DMS 273 (cell line): ENCODE results near the gene SERBP1.
A peak's percentile ranks its signal among the peaks of the same experiment; 100 is the strongest.
"Not testable (repeated sequence)": the region's sequence is repeated elsewhere in the genome, so short reads cannot be mapped to it uniquely, and the experiment has no call there.

Source experiments
- DNase-seq: peaks from one replicate; lab custom pipeline; 2025; ENCODE audit not compliant: unreplicated experiment; lab: John Stamatoyannopoulos, UW

SERBP1 gene

DNA sequence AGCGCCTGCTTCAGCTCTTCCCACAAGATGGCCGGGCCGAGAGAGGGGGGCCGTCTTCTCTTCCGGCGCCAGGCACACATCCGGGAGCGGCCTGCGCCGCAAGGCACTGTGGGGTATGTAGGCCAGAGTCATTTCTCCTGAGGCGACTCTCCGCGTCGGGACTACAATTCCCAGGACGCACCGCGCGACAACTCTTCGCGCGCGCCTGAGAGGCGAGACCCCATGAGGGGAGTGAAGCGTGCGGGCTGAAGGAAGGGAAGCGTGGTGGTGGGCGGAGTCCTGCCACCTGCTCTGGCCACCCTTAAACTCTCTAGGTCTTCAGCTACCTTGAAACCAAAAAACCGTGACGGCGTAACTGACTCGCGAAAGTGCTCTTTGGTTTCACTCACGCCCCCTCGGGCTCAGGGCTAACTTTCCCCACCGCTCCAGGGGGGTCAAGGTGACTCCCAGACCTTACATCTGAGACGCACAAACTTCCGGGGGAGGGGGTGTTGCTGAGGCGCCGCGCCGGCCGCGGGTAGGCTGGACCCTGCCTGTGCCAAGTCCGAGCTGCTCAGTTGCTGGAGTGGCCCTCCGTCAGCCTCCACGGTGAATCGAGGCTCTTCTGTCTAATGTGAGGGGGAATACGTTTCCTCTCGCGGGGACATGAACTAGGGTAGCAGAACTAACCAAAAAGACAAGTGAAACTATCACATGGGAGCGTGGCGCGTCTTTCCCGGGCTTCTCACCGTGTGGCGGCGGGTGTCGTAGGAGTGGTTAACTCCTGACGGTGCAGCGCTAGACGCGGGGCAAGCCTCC, at the start of gene SERBP1:
Gene SERBP1 (minus strand): TSS at position 45 of the 798 bp plus-strand sequence. CDS start 102 bp downstream, outside the sequence.
- DNase-seq = peak; percentile 99

DNA sequence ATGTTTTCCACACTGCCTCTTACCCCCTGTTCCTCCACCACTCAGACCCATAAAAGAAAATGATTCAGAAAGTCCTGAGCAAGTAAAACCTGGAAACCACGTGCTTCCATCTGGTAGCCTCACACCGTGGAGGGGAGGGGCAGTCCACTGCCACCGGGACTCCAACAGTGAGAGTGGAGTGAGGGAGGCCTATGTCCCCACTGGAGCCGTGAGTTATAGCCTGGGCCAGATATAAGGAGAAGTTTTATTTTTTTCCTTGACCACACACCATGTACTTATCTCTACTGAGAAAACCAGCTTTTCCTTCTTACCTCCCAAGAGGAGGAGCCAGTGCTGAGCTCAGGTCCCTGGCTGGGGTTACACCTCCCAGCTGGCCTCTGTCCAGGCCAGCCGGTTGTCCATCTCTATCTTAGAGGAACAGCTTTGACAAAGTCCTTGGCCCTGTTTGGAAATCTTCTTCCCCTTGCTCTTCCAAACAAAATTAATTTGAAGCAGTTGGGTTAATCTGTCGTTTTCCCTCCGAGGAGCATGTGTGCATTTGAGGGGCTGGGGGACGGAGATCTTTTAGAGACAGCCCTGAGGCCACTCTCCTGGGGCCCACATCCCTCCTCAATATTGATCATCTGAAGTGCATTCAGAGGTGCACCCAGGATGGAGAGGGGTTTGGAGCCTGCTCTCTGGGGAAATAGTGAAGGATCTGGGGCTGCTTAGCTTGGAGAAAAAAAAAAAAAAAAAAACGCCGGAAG, 49.1 kb upstream of the SERBP1 start:
- DNase-seq = peak; percentile 69

DNA sequence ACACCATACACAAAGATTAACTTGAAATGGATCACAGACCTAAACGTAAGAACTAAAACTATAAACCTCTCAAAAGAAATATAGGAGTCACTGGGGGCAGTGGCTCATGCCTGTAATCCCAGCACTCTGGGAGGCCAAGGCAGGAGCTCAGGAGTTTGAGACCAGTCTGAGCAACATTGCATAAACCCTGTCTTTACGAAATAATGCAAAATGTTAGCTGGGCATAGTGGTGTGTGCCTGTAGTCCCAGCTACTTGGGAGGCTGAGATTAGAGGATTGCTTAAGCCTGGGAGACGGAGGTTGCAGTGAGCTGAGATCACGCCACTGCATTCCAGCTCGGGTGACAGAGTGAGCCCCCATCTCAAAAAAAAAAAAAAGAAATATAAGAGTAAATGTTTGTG, 46.7 kb upstream of the SERBP1 start:
- DNase-seq = no peak

- DNase-seq = no peak
Observed at GRCh38 chr1:67476006-67476482, 45.8 kb upstream of the SERBP1 start.

DNA sequence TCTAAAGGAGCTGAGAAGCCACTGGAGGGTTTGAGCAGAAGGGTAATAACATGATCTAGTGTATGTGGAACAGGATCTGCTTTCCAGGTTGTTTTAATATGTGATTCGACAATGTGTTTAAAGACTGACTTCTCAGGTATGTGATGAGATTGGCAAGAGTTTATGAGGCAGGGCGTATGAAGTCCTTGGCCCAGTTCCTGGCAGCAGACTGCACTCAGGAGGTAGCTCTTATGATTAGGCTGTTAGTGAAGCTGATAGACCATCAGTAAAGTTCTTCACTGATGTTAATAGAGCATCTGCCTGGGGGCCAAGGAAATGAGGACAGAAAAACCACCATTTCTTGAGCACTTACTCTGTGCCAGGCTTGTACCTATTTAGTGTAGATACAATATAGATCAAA, 41.9 kb upstream of the SERBP1 start:
- no peak for DNase-seq

GRCh38 chr1:67469431-67469830, 39.2 kb upstream of the SERBP1 start:
- DNase-seq = no peak

DNA sequence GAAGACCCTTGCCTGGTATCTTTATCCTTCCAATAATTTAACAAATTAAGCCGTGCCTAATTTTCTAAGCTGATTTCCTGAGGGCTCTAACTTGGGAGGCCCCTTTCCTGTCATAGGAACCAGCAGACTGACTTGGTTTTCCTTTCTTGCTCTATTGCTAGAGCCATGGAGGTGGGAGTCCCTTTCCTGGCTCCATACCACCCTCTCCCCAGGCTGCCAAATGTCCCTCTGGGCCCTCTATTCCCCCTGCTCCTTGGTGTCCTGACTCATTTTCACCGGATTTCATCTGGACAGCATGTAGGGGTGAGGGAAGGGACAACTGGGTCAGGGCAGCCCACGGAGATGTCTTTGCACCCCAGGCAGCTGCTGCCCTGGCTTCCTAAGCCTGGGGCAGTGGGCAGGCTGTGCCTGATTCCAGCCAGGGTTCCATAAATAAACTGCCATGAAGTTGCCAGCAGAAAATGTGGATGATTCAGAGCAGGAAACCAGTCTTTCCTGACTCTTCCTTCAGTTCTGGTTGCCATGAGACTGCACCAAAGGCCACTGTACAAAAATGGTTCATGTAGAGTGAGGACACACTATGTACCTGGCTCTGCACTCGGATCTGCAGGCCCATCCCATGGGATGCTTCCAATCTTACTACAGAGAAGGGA, 38.0 kb upstream of the SERBP1 start:
- DNase-seq = no peak

- no peak for DNase-seq
Observed at GRCh38 chr1:67465375-67465774, 35.2 kb upstream of the SERBP1 start.

DNA sequence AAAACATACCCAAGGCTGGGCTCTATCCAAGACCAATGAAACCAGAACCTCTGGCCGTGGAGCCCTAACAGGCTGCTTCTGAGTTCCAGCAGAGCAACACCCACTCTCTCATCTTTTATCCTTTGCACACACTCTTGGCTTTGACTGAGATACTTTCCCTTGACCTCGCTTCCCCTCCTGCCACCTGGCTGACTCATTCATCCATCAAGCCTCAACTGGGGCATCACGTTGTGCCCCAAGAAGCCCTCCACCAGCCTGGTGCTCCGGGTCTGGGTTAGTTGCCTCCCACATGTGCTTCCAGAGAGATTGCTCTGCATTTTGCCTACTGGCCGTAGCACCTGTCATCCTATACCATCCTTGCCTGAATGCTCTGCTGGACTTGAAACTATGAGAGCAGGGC, 34.5 kb upstream of the SERBP1 start:
- DNase-seq = no peak

GRCh38 chr1:67464058-67464457, 33.9 kb upstream of the SERBP1 start:
- no peak for DNase-seq

DNA sequence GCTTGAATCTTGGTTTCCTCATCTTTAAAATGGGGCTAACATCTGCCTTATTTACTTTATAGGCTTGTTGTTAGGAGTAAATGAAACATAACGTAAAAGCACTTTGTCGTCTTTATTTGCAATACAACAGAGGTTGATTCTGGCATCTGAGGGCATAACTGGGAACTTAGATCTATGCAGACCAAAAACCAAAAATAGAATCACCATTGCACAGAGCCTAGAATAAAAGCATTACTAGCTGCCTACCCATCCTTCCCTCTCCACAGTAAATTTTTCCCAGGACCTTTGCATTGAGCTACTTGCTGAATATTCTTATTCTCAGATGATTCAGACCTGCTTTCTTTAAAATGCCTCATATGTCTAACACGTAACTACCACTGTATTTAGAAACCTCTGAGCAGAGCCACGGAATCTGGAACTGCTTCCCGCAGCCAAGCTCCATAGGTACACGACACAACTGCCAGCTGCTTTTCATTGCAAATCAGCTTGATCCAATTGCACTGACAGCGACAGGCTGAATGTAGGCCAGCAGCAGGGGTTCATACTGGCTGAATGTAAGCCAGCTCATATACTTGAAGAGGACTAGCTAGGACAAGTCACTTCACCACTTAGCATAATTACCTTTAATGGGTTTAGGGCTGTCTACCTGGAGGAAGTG, 33.2 kb upstream of the SERBP1 start:
- DNase-seq = peak; percentile 56

DNA sequence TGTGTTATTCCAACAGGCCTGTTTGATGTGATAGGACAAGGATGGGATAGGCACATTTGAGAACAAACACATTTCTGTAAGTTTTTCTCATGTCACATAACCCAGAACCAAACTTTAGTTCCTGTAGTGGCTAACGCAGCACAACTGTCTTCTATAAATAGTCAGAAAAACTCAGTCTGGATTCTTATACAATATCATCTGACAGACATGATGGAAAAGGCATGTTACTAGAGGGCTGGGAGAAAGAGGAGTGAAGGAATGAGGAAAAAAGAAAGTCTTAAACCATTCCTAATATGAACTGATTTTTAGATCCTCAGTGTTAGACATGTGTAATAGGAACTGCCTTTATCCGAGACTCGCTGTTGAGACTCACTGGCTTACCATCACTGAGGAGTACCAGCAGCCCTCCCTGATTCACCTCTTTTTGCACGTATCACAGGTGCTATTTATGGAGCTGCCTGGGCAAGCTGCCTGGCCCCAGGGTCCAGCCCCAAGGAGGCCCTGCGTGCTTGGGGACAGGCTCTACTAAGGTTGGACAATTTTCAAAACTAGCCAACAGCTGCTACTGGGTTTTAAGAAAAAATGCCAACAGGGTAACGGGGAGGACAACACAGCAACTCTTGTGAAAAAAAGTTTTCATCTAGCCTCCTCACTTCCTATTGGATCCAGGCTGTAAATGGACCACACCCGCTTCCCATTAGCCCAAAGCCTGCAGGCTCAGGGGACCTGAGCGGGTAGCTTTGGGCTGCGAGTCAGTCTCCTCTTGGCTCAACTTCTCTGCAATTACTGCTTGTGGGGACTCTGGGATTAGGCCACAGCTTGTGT, 30.7 kb upstream of the SERBP1 start:
- no peak for DNase-seq

- DNase-seq = no peak
Observed at GRCh38 chr1:67459068-67459467, 28.9 kb upstream of the SERBP1 start.

- DNase-seq = no peak
Observed at GRCh38 chr1:67458663-67459062, 28.5 kb upstream of the SERBP1 start.

- no peak for DNase-seq
Observed at GRCh38 chr1:67457247-67457646, 27.0 kb upstream of the SERBP1 start.

DNA sequence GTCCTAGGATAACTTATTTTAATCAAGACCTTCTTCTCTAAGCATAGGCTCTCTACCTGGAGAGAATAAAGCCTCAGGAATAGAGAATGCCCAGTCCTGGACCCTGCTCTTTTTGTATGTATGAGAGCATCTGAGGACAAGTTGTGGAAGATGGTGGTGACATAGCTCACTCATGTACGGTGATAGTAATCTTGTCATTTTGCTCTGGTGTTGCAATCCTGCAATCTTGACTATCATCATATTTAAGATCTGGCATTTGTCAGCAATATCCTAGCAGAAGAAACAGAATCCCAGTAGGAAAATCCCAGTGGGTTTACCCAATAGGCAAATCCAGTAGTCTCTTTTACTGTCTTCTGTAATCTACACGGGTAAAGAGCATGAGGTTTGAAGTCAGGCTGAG, 21.6 kb upstream of the SERBP1 start:
- no peak for DNase-seq

GRCh38 chr1:67451356-67451755, 21.2 kb upstream of the SERBP1 start:
- no peak for DNase-seq

DNA sequence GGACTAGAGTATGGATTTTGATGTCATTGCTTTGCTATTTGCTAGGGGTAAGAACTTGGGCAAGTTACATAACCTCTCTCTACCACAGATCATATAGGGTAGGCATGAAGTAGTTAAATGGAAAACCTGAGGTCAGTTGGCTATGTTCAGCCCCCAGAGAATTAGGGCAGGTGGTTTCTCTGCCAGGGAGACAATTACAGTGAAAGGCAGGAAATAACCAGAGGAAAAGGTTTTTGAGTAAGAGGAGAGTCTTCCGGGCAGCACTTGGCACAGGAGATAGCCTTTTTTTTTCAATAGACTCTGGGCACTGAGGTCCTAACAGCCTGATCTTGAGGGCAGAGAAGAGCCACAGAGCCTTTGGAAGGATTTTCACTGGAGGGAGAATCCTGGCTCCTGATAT, 16.7 kb upstream of the SERBP1 start:
- DNase-seq = no peak

GRCh38 chr1:67446014-67446413, 15.8 kb upstream of the SERBP1 start:
- not testable (repeated sequence) for DNase-seq

DNA sequence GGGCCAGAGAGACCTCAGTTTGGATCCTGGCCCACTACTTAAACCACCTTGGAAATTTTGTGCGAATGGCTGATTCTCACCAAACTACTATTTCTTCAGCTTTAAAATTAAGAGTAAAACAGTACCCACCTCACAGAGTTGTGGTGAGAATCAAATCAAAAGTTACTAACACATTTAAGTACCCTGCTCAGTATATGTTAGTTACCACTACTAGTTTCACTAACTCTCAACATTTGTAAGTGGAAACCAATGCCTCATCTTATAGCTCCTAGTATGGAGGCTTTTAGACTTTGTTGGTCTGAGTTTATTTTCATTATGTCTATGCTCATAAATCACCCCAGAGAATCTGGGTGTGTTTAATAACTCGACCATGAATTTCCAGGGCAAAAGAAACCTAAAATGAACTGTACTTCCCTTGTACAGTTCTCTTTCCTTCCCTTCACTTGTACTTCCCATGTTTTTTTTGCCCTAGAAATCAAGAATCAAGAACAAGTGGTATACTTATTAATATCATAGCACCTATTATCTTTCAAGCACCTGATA, 11.6 kb upstream of the SERBP1 start:
- no peak for DNase-seq
